ENCODE results near the gene RAPGEF5. TPM values are rescaled to one million over a fixed set of nuclear protein-coding genes. Genes with fewer than 3 reads are reported as not detected.

The RAPGEF5 gene
- total RNA-seq, 3 donors from 2014 or later, result 18.7 to 78.0 (median 41.9) TPM

- Histone ChIP-seq H3K9me3 (no peaks in the 10 kb centered on the region), H3K27me3 (no peaks in the 10 kb centered on the region), H3K4me1 (no peaks in the 10 kb centered on the region), H3K27ac (no peak overlapping the region), H3K36me3 (no peaks in the 10 kb centered on the region), H3K4me3 (no peak overlapping the region)
- DNase-seq (ENCODE audit: low spot score in 2 of 2), result no peak
- TF ChIP-seq POLR2A (IDR thresholded peaks at IDR 0.05) (no peak), POLR2AphosphoS5 (IDR thresholded peaks at IDR 0.05) (no peak), CTCF (IDR thresholded peaks at IDR 0.05) (no peak)
- intact Hi-C loops (cut with DNase I; ENCODE audit: low total_unique reads), result no loop called here
Observed at GRCh38 chr7:22397981-22398380, 41.0 kb upstream of the RAPGEF5 start.

DNA sequence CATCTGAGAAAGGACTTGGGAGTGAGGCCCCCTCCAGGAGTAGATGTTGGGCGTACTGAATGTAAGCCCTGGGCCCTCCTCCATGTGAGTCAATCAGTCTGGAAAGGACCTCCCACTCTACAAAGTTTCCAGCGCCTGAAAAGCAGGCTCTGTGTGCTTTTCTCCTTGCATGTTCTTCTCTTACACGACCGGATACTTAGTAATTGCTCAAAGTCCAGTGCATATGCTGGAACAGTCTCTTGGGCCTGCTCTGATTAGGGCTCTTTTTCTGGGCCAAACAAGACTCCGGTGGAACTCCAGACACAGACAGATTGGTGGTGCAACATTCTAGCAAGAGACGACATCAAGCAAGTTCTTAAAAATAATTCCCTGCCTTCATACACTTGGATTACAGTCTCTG, 38.3 kb upstream of the RAPGEF5 start:
- H3K27ac ChIP-seq, result no peak overlapping the region
- H3K4me1 ChIP-seq, result no peaks in the 10 kb centered on the region
- no peak overlapping the region for H3K4me3 ChIP-seq
- no peaks in the 10 kb centered on the region for H3K36me3 ChIP-seq
- DNase-seq (ENCODE audit: low spot score in 2 of 2), result no peak
- TF ChIP-seq POLR2AphosphoS5 (IDR thresholded peaks at IDR 0.05), result no peak
- TF ChIP-seq CTCF (IDR thresholded peaks at IDR 0.05), result no peak
- TF ChIP-seq POLR2A (IDR thresholded peaks at IDR 0.05), result no peak
- H3K27me3 ChIP-seq, result no peaks in the 10 kb centered on the region
- intact Hi-C loops (cut with DNase I; ENCODE audit: low total_unique reads), result no loop called here
- no peaks in the 10 kb centered on the region for H3K9me3 ChIP-seq

GRCh38 chr7:22394739-22395138, 37.8 kb upstream of the RAPGEF5 start:
- Histone ChIP-seq H3K9me3 (no peaks in the 10 kb centered on the region), H3K27ac (no peak overlapping the region), H3K36me3 (no peaks in the 10 kb centered on the region), H3K27me3 (no peaks in the 10 kb centered on the region), H3K4me1 (no peaks in the 10 kb centered on the region), H3K4me3 (no peak overlapping the region)
- intact Hi-C loops (cut with DNase I; ENCODE audit: low total_unique reads), result no loop called here
- no peak for TF ChIP-seq POLR2A (IDR thresholded peaks at IDR 0.05)
- no peak for TF ChIP-seq CTCF (IDR thresholded peaks at IDR 0.05)
- TF ChIP-seq POLR2AphosphoS5 (IDR thresholded peaks at IDR 0.05), result no peak
- DNase-seq (ENCODE audit: low spot score in 2 of 2), result no peak

GRCh38 chr7:22393913-22394729, 37.2 kb upstream of the RAPGEF5 start:
- TF ChIP-seq POLR2AphosphoS5 (IDR thresholded peaks at IDR 0.05), result no peak
- no peak for TF ChIP-seq POLR2A (IDR thresholded peaks at IDR 0.05)
- TF ChIP-seq CTCF (IDR thresholded peaks at IDR 0.05), result no peak
- DNase-seq (ENCODE audit: low spot score in 2 of 2), result no peak
- intact Hi-C loops (cut with DNase I; ENCODE audit: low total_unique reads), result no loop called here
- Histone ChIP-seq H3K4me1 (no peaks in the 10 kb centered on the region), H3K27me3 (no peaks in the 10 kb centered on the region), H3K36me3 (no peaks in the 10 kb centered on the region), H3K27ac (no peak overlapping the region), H3K4me3 (no peak overlapping the region), H3K9me3 (no peaks in the 10 kb centered on the region)

- H3K4me1 ChIP-seq, result no peaks in the 10 kb centered on the region
- intact Hi-C loops (cut with DNase I; ENCODE audit: low total_unique reads), result no loop called here
- H3K4me3 ChIP-seq, result no peak overlapping the region
- no peaks in the 10 kb centered on the region for H3K9me3 ChIP-seq
- no peak for TF ChIP-seq POLR2A (IDR thresholded peaks at IDR 0.05)
- no peak for TF ChIP-seq CTCF (IDR thresholded peaks at IDR 0.05)
- no peak for TF ChIP-seq POLR2AphosphoS5 (IDR thresholded peaks at IDR 0.05)
- no peaks in the 10 kb centered on the region for H3K27me3 ChIP-seq
- no peak overlapping the region for H3K27ac ChIP-seq
- no peak for DNase-seq (ENCODE audit: low spot score in 2 of 2)
- H3K36me3 ChIP-seq, result no peaks in the 10 kb centered on the region
Observed at GRCh38 chr7:22390516-22390915, 33.6 kb upstream of the RAPGEF5 start.
